ENCODE measurements around the gene DUSP11. TPM values are rescaled to one million over a fixed set of nuclear protein-coding genes. Genes with fewer than 3 reads are reported as not detected.
"Not testable (repeated sequence)": the region's sequence is repeated elsewhere in the genome, so short reads cannot be mapped to it uniquely, and the experiment has no call there.

The DUSP11 gene
- total RNA-seq, 2 experiments from 2014 or later, result 28.7 to 29.4 TPM

DNA sequence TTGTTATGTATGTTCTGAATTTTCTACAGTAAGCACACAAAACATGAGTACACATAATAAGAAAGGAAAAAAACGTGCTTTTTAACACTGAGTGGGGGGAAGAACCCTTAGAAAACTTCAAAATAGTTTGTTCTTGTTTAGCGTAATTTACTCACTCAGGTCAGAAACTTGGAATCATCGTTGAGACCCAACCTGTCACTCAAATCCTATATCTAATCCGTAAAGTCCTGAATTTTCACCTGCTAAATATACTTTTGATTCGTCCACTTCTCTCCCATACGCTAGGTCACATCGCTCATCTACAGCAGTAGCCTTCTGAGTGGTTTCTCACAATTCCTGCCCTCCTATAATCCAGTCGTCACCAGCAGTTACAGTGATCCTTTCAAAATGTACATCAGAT is 43.5 kb downstream of the DUSP11 start:
- DNase-seq, result no peak
- H3K9me3 Mint-ChIP-seq, result no peaks in the 10 kb centered on the region
- peak overlapping the region; percentile 89 for H3K27ac Mint-ChIP-seq
- ChIA-PET CTCF (interaction anchor here (1.2 kb wide), 1 partner anchor 57 kb away, joined by 3 read pairs; no protein-coding TSS in a partner anchor), POLR2A (interaction anchor here (0.8 kb wide), 1 partner anchor 92 kb away, joined by 3 read pairs; the partner anchor contains the start of gene STAMBP)
- H3K4me3 Mint-ChIP-seq, result peak overlapping the region; percentile 95
- H3K27me3 Mint-ChIP-seq, result no peaks in the 10 kb centered on the region
- peaks cover 34% of the 10 kb centered on the region for H3K36me3 Mint-ChIP-seq (ENCODE audit: low read depth)
- peaks cover 16% of the 10 kb centered on the region for H3K4me1 Mint-ChIP-seq

DNA sequence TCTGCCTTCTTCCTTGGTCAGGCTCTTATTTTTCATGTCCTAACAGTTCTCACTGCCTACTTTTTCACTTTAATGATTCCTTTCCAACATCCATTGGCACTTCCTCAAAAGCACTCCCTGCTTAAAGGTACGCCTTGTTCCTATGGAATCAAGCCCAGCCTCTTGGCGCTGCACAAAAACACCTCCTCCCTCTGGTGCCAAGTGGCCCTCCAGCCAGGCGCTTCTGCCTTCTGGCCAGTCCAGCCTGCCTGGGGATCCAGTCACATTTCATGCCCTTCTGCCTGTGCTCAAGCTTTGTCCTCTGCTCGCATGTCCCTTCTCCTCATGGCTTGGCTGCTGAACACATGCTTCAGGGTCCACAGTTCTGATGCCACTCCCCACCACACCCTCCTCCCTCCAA is 49.1 kb downstream of the DUSP11 start:
- POLR2A ChIA-PET, result no interaction called here
- Mint-ChIP-seq H3K36me3 (ENCODE audit: low read depth) (peaks cover 42% of the 10 kb centered on the region), H3K27me3 (no peaks in the 10 kb centered on the region), H3K4me1 (peaks cover 2% of the 10 kb centered on the region), H3K4me3 (no peak overlapping the region), H3K9me3 (no peaks in the 10 kb centered on the region), H3K27ac (no peak overlapping the region)
- DNase-seq, result no peak
- CTCF ChIA-PET, result no interaction called here

DNA sequence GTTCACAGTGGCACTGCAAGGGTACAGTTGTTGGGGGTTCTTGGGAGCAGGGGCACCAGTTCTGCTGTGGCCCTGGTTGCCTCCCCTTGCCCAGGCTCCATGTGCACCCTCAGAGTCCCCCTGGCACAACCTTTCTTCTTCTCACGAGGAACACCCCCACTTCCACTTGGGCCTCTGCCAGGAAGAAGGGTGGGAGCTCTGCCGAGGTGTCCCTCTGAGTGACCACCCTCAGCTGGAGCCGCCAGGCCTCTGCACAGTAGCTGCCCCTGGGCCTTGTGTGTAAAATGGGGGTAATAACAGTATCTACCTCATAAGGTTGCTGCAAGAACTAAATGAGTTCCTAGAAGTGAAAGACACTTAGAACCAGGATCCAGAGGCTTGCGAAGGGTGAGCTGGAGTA is 51.2 kb downstream of the DUSP11 start:
- ChIA-PET POLR2A (no interaction called here), CTCF (no interaction called here)
- Mint-ChIP-seq H3K4me3 (no peak overlapping the region), H3K27me3 (no peaks in the 10 kb centered on the region), H3K27ac (no peak overlapping the region), H3K9me3 (no peaks in the 10 kb centered on the region), H3K36me3 (ENCODE audit: low read depth) (peaks cover 40% of the 10 kb centered on the region), H3K4me1 (peaks cover 2% of the 10 kb centered on the region)
- DNase-seq, result no peak

DNA sequence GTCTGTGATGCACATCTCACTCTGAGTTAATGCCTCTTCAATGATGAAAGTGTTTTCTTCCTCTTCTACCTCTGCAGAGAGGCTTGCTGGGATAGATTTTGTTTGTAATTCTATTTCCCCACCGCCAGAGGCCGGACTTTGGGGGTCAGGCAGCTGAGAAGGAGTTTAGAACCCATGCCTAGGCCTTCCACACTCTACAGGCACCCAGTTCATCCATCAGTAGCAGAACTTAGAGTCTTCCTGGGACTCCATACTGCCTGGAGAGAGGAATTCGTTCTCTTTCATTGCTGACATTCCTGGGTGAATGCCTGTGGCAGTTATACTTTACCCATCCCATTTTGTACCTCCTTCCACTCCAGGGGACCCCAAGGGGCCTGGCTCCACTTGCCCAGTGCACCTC is 51.9 kb downstream of the DUSP11 start:
- CTCF ChIA-PET, result no interaction called here

DNA sequence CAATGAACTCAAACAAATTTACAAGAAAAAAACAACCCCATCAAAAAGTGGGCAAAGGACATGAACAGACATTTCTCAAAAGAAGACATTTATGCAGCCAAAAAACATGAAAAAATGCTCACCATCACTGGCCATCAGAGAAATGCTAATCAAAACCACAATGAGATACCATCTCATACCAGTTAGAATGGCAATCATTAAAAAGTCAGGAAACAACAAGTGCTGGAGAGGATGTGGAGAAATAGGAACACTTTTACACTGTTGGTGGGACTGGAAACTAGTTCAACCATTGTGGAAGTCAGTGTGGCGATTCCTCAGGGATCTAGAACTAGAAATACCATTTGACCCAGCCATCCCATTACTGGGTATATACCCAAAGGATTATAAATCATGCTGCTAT is 53.2 kb downstream of the DUSP11 start:
- H3K4me3 Mint-ChIP-seq, H3K9me3 Mint-ChIP-seq, DNase-seq, H3K27ac Mint-ChIP-seq, H3K4me1 Mint-ChIP-seq, CTCF ChIA-PET, H3K27me3 Mint-ChIP-seq, POLR2A ChIA-PET: not testable (repeated sequence)
- peaks cover 24% of the 10 kb centered on the region for H3K36me3 Mint-ChIP-seq (ENCODE audit: low read depth)

More for the DNA sequence above, 51.9 kb downstream of the DUSP11 start:
- no peaks in the 10 kb centered on the region for H3K27me3 Mint-ChIP-seq
- no peak overlapping the region for H3K4me3 Mint-ChIP-seq
- H3K4me1 Mint-ChIP-seq, result no peaks in the 10 kb centered on the region
- no peak for DNase-seq
- no peaks in the 10 kb centered on the region for H3K9me3 Mint-ChIP-seq
- H3K27ac Mint-ChIP-seq, result peak overlapping the region; percentile 57
- peaks cover 36% of the 10 kb centered on the region for H3K36me3 Mint-ChIP-seq (ENCODE audit: low read depth)
- POLR2A ChIA-PET, result no interaction called here

DNA sequence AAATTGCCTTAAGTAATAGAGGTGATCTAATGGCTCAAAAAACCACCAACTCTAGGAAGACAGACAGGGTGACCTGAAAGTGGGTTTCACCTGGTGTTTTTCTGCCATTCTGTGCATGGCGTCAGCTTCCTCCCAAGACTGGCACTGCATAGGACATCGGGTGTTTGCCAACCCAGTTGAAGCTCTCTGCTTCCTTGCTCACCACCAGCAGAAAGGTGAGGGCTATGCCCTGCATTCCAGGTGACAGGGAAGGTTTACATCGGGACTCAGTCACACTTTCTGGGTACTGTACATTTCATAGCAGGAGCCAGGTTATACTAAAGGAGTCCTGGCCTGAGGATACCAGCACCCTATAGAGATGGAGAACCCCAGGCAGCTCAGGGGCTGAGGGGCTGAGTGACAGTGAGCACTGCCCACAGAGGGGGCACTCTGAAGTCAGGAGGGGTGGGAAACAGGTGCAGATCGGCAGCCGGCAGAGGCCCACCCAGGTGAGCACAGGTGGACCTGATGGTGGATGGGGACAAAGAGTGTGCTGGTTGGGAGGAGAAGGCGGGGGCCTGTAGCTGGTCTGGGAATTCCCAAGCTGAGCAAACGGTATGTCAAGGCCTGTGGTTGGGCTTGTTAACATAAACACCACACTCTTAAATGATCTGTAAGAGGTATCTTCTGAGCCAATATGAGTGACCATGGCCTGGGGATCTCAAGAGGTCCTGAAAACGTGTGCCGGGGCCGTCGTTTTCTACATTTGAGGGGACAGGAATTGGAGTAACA is 60.9 kb downstream of the DUSP11 start:
- peaks cover 2% of the 10 kb centered on the region for H3K36me3 Mint-ChIP-seq (ENCODE audit: low read depth)
- peaks cover 6% of the 10 kb centered on the region for H3K9me3 Mint-ChIP-seq
- ChIA-PET POLR2A (no interaction called here), CTCF (no interaction called here)
- H3K4me3 Mint-ChIP-seq, result no peak overlapping the region
- no peak for DNase-seq
- H3K27me3 Mint-ChIP-seq, result peaks cover 5% of the 10 kb centered on the region
- H3K4me1 Mint-ChIP-seq, result no peaks in the 10 kb centered on the region
- no peak overlapping the region for H3K27ac Mint-ChIP-seq

DNA sequence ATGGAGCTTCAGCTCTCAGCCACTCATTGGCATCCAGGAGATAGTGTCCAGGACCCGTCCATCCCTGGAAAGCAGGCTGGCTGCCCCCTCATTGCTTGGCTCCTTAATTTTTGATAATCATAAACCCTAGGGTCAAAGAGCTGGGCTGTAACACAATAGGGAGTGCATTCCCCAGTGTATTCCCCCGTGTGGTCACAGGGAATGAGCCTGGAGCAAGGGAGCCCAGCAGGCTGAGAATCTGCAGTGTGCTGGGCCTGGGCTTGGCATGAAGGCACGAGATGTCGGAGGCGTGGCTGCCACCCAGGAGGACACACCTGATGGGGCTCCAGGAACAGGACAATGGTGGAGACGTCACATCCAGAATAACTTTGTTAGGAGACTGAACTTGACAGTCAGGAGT is 61.5 kb downstream of the DUSP11 start:
- peaks cover 2% of the 10 kb centered on the region for H3K36me3 Mint-ChIP-seq (ENCODE audit: low read depth)
- H3K27me3 Mint-ChIP-seq, result peaks cover 7% of the 10 kb centered on the region
- ChIA-PET CTCF (no interaction called here), POLR2A (no interaction called here)
- H3K4me3 Mint-ChIP-seq, result no peak overlapping the region
- DNase-seq, result no peak
- H3K9me3 Mint-ChIP-seq, result peaks cover 10% of the 10 kb centered on the region
- H3K27ac Mint-ChIP-seq, result no peak overlapping the region
- H3K4me1 Mint-ChIP-seq, result no peaks in the 10 kb centered on the region

DNA sequence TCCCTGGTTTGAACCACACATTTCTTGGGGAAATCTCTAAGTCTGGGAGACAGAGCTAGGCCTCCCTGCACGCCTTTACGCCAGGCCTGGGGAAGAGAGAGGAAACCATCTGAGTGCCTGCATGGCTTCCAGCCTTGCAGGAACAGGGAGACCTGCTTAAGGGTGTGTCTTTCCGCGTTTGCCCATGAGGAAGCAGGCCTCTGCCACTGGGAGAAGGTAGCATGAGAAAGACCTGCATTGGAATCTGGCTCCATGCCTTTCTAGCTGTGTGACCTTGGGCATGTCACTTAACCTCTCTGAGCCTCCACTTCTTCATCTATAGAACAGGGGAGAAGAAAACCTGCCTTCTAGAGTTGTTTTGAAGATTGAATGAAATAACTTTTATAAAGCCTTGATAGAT is 62.2 kb downstream of the DUSP11 start:
- CTCF ChIA-PET; H3K4me1 Mint-ChIP-seq; DNase-seq; POLR2A ChIA-PET; H3K36me3 Mint-ChIP-seq (ENCODE audit: low read depth); H3K4me3 Mint-ChIP-seq; H3K27me3 Mint-ChIP-seq; H3K27ac Mint-ChIP-seq: not testable (repeated sequence)
- peaks cover 10% of the 10 kb centered on the region for H3K9me3 Mint-ChIP-seq

DNA sequence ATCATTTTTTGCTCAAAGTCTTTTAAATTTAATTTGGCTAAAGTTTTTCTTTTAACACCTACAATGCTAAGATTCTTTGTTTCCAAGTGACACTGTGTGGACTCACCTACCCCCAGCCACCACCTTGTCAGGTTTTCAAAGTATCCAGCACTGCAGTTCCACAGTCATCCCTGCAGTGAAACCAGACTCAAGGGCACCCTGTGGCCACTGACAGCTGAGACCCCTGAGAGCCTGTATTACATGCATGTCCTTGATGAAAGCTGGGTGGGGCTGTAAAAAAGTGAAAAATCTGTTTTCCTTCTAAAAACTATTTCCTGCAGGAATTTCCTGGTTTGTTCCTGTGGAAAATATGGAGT is 62.7 kb downstream of the DUSP11 start:
- peaks cover 10% of the 10 kb centered on the region for H3K9me3 Mint-ChIP-seq
- H3K4me3 Mint-ChIP-seq, result no peak overlapping the region
- no peaks in the 10 kb centered on the region for H3K4me1 Mint-ChIP-seq
- DNase-seq, result no peak
- ChIA-PET POLR2A (no interaction called here), CTCF (no interaction called here)
- peaks cover 7% of the 10 kb centered on the region for H3K27me3 Mint-ChIP-seq
- no peak overlapping the region for H3K27ac Mint-ChIP-seq
- H3K36me3 Mint-ChIP-seq (ENCODE audit: low read depth), result peaks cover 2% of the 10 kb centered on the region

DNA sequence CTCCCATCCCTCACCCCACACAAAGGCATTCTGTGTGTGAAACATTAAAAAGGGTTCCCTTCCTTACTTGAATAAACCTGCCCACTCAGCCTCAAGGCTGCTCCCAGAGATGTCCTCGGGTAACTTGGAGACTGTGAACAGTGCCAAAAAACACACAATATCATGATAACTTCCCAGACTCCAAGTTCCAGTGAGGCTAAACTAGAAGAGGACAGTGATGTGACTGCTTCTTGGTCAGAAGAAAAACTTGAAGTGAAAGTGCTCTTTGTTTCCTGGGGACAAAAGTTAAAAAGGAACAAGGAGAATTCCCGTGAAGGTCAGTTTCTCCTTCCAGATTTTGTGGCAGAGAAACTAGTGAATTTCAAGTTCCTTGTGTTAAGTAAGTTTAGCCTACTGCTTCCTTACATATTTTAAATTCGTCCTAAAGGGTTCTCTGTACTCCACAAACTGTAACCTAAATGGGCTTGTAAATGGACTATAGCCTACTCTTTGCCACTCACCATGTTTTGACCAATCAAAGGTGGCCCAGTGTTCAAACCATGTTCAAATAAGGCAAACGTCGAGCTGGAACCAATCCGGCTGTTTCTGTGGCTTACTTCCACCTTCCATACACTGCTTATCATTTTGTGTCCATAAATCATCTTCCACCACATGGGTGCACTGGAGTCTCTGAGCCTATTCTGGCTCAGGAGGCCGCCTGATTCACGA is 63.2 kb downstream of the DUSP11 start:
- H3K36me3 Mint-ChIP-seq (ENCODE audit: low read depth), result peaks cover 2% of the 10 kb centered on the region
- POLR2A ChIA-PET, result no interaction called here
- peaks cover 10% of the 10 kb centered on the region for H3K9me3 Mint-ChIP-seq
- CTCF ChIA-PET, result no interaction called here
- no peak overlapping the region for H3K4me3 Mint-ChIP-seq
- H3K27me3 Mint-ChIP-seq, result peaks cover 7% of the 10 kb centered on the region
- DNase-seq, result no peak
- H3K27ac Mint-ChIP-seq, result no peak overlapping the region
- H3K4me1 Mint-ChIP-seq, result no peaks in the 10 kb centered on the region

DNA sequence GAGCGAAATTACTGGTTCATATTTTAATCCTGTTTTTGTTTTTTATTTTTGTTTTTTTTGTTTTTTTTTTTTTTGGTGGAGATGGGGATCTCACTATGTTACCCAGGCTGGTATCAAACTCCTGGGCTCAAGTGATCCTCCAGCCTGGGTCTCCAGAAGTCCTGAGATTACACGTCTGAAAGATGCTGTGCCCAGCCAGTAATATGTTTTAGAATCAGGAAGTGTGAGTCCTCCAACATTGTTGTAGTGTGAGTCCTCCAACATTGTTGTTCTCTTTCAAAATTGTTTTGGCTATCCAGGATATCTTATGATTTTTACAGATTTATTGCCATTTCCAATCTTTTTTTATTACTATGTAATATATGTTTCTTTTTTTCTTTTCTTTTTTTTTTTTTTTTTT is 65.8 kb downstream of the DUSP11 start:
- peaks cover 10% of the 10 kb centered on the region for H3K9me3 Mint-ChIP-seq
- H3K36me3 Mint-ChIP-seq (ENCODE audit: low read depth), result peaks cover 2% of the 10 kb centered on the region
- DNase-seq, result no peak
- ChIA-PET CTCF (no interaction called here), POLR2A (no interaction called here)
- H3K27ac Mint-ChIP-seq, result no peak overlapping the region
- no peak overlapping the region for H3K4me3 Mint-ChIP-seq
- no peaks in the 10 kb centered on the region for H3K4me1 Mint-ChIP-seq
- H3K27me3 Mint-ChIP-seq, result peaks cover 7% of the 10 kb centered on the region

All from activated CD4-positive, alpha-beta T cell treated with anti-CD3 and anti-CD28 coated beads, Interleukin-2, amount 10 ng/mL, durations not matched to agents 7 days and 5 days (primary cell).